Fibroblast of lung (primary cell): ENCODE results near the gene ITFG2. TPM values are rescaled to one million over a fixed set of nuclear protein-coding genes. Genes with fewer than 3 reads are reported as not detected.

ENCODE experiments used
- DNase-seq, 2 donors: peaks; one replicate each; pipeline versions ENCODE4 v3.0.0 to v3.0.0-alpha.2; 2010; ENCODE audit warnings: low read depth in 2 of 2
- H2AFZ ChIP-seq: 2 replicates; pipeline ENCODE4 v1.5.1; 2012; ENCODE audit warnings: low read length, control low read depth, inconsistent platforms
- H3K27ac ChIP-seq: 2 replicates; pipeline ENCODE4 v1.5.1; 2011; ENCODE audit warnings: low read length, control low read depth; ENCODE audit not compliant: insufficient read depth
- H3K27me3 ChIP-seq: 2 replicates; pipeline ENCODE4 v1.5.1; 2011; ENCODE audit warnings: mild to moderate bottlenecking, low read length; ENCODE audit not compliant: control insufficient read depth, insufficient read depth
- H3K36me3 ChIP-seq: 2 replicates; pipeline ENCODE4 v1.5.1; 2011; ENCODE audit warnings: low read length; ENCODE audit not compliant: control insufficient read depth, insufficient read depth
- H3K4me1 ChIP-seq: 2 replicates; pipeline ENCODE4 v1.5.1; 2011; ENCODE audit warnings: low read length; ENCODE audit not compliant: control insufficient read depth, insufficient read depth; ENCODE audit errors: extremely low read depth
- H3K4me2 ChIP-seq: 2 replicates; pipeline ENCODE4 v1.5.1; 2011; ENCODE audit warnings: low read length, control low read depth; ENCODE audit not compliant: insufficient read depth; ENCODE audit errors: extremely low read depth
- H3K4me3 ChIP-seq, 4 experiments: fragments of 200-600 bp in 1 of 4; sonication (generic) in 1 of 4; replicated peaks in 1 of 4; 2 replicates each; pipeline ENCODE4 v1.5.1; 2011 to 2016; ENCODE audit warnings: low read length in 4 of 4, low read depth in 3 of 4, mild to moderate bottlenecking in 3 of 4, control low read depth in 2 of 4, inconsistent platforms in 1 of 4, mixed read lengths in 1 of 4; ENCODE audit not compliant: insufficient read depth in 1 of 4; ENCODE audit errors: control extremely low read depth in 1 of 4
- H3K79me2 ChIP-seq: 2 replicates; pipeline ENCODE4 v1.5.1; 2012; ENCODE audit warnings: mild to moderate bottlenecking, low read length, inconsistent platforms; ENCODE audit not compliant: control insufficient read depth, insufficient read depth
- H3K9ac ChIP-seq: 2 replicates; pipeline ENCODE4 v1.5.1; 2011; ENCODE audit warnings: mild to moderate bottlenecking, low read length, control low read depth; ENCODE audit not compliant: insufficient read depth
- H3K9me3 ChIP-seq: 2 replicates; pipeline ENCODE4 v1.5.1; 2012; ENCODE audit warnings: low read depth, low read length; ENCODE audit not compliant: control insufficient read depth, insufficient read depth
- H4K20me1 ChIP-seq: 2 replicates; pipeline ENCODE4 v1.5.1; 2011; ENCODE audit warnings: low read length; ENCODE audit not compliant: control insufficient read depth, insufficient read depth; ENCODE audit errors: extremely low read depth
- EZH2 ChIP-seq: IDR thresholded peaks from 2 replicates; pipeline ENCODE4 v1.5.1; 2012; ENCODE audit warnings: low read length, control low read depth, mild to moderate bottlenecking; ENCODE audit errors: missing control alignments
- polyA plus RNA-seq, 2 donors: library from polyadenylated mRNA; depleted of rRNA in 1 of 2; stranded (reverse) in 1 of 2; unstranded in 1 of 2; fragments of >200 nt; gene quantifications; 2 replicates each; pipeline ENCODE4 v1.2.1, GENCODE V29; 2011 to 2012; ENCODE audit warnings: missing spikeins in 1 of 2
- total RNA-seq: library from RNA; depleted of rRNA; stranded (reverse); fragments of >200 nt; gene quantifications from 2 replicates; pipeline ENCODE4 v1.2.1, GENCODE V29; 2014
- TF ChIP-seq, protein P1 (sequence below), 2 donors: IDR thresholded peaks in 1 of 2; conservative IDR thresholded peaks in 1 of 2; 1 replicate in 1 of 2; 2 replicates in 1 of 2; pipeline ENCODE4 v1.5.1; 2011 to 2012; ENCODE audit warnings: low read length in 2 of 2, control low read depth in 1 of 2, inconsistent platforms in 1 of 2, low read depth in 1 of 2, mild to moderate bottlenecking in 1 of 2

ITFG2 gene
- total and polyA plus RNA-seq, 2 donors (not counting 1 experiment from before 2014, with no cell fraction given), result 13.5 to 18.2 TPM

DNA sequence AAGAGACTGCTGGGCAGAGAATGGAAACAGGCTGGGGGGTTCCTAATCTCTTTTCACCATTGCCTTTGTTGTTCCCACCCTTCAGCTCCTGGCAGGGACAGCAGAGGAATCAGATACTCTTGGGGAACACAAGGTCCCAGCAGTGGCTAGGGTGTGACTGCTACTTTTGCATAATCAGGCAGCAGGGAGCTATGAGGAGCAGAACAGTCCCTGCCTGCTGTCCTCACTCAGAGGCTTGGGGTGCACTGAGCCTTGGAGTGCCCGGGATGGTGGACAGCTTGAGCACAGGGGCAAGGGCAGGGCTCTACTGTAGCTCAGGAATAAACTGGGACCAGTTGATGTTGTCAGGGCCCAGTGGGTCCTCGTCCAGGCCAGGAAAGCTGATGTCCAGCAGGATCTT, 45.9 kb downstream of the ITFG2 start:
- no peak for DNase-seq
- Histone ChIP-seq H3K79me2 (no peaks in the 10 kb centered on the region), H4K20me1 (no peaks in the 10 kb centered on the region), H3K27me3 (no peaks in the 10 kb centered on the region), H3K4me1 (peaks cover 3% of the 10 kb centered on the region), H3K4me2 (no peak overlapping the region), H2AFZ (no peak overlapping the region), H3K9me3 (no peaks in the 10 kb centered on the region), H3K36me3 (no peaks in the 10 kb centered on the region), H3K9ac (no peak overlapping the region), H3K27ac (no peak overlapping the region), H3K4me3 (no peak overlapping the region)
- no peak for TF ChIP-seq EZH2
- TF ChIP-seq, protein P1, sequence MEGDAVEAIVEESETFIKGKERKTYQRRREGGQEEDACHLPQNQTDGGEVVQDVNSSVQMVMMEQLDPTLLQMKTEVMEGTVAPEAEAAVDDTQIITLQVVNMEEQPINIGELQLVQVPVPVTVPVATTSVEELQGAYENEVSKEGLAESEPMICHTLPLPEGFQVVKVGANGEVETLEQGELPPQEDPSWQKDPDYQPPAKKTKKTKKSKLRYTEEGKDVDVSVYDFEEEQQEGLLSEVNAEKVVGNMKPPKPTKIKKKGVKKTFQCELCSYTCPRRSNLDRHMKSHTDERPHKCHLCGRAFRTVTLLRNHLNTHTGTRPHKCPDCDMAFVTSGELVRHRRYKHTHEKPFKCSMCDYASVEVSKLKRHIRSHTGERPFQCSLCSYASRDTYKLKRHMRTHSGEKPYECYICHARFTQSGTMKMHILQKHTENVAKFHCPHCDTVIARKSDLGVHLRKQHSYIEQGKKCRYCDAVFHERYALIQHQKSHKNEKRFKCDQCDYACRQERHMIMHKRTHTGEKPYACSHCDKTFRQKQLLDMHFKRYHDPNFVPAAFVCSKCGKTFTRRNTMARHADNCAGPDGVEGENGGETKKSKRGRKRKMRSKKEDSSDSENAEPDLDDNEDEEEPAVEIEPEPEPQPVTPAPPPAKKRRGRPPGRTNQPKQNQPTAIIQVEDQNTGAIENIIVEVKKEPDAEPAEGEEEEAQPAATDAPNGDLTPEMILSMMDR (conservative IDR thresholded peaks at IDR 0.05 in 1 of 2, IDR thresholded peaks at IDR 0.05 in 1 of 2; ENCODE audit: low read depth in 1 of 2, low read length in 2 of 2), result no peak

DNA sequence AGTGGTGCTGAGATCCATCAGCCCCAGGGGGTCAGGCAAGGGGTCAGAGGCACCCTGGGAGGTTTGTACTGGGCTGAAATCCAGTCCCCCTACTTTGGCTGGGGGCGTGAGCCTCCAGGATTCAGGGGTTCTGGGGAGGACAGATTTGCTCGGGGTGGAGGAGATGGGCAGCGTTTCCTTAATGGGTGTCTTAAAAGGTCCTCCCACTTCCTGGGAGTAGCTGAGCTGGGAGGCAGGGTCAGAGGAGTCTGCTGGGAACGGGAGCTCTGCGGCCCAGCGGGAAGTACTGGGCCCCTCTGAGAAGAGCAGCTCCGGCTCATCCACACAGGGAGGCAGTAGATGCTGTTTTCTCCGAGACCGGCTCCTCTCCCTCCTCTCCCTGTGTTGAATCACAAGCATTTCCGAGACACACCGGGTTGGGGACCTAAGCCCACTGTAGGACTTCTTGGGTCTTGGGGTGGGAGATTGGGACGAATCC, 46.5 kb downstream of the ITFG2 start:
- TF ChIP-seq, protein P1 (conservative IDR thresholded peaks at IDR 0.05 in 1 of 2, IDR thresholded peaks at IDR 0.05 in 1 of 2; ENCODE audit: low read depth in 1 of 2, low read length in 2 of 2), result no peak
- no peak for TF ChIP-seq EZH2
- no peak for DNase-seq
- no peaks in the 10 kb centered on the region for H3K36me3 ChIP-seq

DNA sequence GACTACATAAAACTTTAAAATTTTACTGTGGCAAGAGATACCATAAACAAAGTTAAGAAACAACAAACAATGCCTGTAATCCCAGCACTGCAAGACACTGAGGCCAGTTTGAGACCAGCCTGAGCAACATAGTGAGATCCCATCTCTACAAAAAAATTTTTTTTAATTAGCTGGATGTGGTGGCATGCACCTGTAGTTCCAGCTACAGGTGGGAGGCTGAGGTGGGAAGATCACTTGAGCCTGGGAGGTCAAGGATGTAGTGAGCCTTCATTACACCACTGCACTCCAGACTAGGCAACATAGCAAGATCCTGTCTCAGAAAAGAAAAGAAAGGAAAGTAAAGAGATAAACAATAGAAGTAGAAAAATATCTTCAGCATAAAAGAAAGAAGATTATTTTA, 47.7 kb downstream of the ITFG2 start:
- Histone ChIP-seq H2AFZ (no peak overlapping the region), H3K36me3 (peaks cover 4% of the 10 kb centered on the region)
- DNase-seq, result no peak

More for the DNA sequence above, 46.5 kb downstream of the ITFG2 start:
- Histone ChIP-seq H3K9me3 (no peaks in the 10 kb centered on the region), H3K4me1 (peaks cover 2% of the 10 kb centered on the region), H3K4me2 (no peak overlapping the region), H3K9ac (no peak overlapping the region), H3K79me2 (no peaks in the 10 kb centered on the region), H2AFZ (no peak overlapping the region), H4K20me1 (no peaks in the 10 kb centered on the region), H3K4me3 (no peak overlapping the region), H3K27ac (no peak overlapping the region), H3K27me3 (no peaks in the 10 kb centered on the region)

More for the DNA sequence above, 47.7 kb downstream of the ITFG2 start:
- H3K27ac ChIP-seq, result no peak overlapping the region
- no peak overlapping the region for H3K4me3 ChIP-seq
- no peaks in the 10 kb centered on the region for H3K9me3 ChIP-seq
- TF ChIP-seq, protein P1 (conservative IDR thresholded peaks at IDR 0.05 in 1 of 2, IDR thresholded peaks at IDR 0.05 in 1 of 2; ENCODE audit: low read depth in 1 of 2, low read length in 2 of 2), result no peak
- TF ChIP-seq EZH2, result no peak
- no peaks in the 10 kb centered on the region for H3K79me2 ChIP-seq
- H3K9ac ChIP-seq, result no peak overlapping the region
- H4K20me1 ChIP-seq, result no peaks in the 10 kb centered on the region
- H3K4me1 ChIP-seq, result peaks cover 2% of the 10 kb centered on the region
- no peak overlapping the region for H3K4me2 ChIP-seq
- H3K27me3 ChIP-seq, result no peaks in the 10 kb centered on the region
